ENCODE results near the gene CEL.

Gene CEL

DNA sequence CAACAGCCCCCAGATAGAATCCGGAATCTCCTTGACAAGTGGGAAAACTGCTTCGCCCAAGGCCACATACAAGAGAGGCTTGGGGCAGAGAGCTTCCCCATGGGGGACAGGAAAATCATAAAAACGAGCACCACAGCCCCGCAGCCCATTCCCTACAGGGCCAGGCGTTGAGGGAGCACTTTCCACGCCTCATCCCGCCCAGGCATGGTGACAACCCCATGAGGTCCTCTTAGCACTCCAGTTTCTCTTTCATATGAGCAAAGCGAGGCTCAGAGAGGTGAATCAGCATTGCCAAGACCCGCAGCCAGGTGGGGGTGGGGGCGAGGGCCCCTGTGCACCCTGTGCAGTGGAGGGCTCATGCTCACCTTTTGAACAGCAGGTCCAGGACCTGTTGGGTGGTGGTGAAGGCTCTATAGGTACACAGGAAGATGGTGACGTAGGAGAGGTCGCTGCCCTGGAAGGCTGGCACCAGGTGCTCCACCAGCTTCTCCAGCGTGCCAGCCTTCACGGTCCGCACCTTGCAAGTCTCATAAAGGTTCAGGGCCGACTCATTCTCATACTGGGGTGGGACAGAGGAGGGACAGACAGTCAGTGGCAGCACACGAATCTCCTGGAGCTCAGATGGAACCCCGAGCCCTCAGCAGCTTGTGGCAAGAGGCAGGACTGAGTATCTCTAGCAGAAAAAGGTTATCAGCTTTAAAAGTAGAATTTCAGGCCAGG is 48.3 kb downstream of the CEL start:
- TF ChIP-seq, protein P1, sequence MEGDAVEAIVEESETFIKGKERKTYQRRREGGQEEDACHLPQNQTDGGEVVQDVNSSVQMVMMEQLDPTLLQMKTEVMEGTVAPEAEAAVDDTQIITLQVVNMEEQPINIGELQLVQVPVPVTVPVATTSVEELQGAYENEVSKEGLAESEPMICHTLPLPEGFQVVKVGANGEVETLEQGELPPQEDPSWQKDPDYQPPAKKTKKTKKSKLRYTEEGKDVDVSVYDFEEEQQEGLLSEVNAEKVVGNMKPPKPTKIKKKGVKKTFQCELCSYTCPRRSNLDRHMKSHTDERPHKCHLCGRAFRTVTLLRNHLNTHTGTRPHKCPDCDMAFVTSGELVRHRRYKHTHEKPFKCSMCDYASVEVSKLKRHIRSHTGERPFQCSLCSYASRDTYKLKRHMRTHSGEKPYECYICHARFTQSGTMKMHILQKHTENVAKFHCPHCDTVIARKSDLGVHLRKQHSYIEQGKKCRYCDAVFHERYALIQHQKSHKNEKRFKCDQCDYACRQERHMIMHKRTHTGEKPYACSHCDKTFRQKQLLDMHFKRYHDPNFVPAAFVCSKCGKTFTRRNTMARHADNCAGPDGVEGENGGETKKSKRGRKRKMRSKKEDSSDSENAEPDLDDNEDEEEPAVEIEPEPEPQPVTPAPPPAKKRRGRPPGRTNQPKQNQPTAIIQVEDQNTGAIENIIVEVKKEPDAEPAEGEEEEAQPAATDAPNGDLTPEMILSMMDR (IDR thresholded peaks at IDR 0.05; ENCODE audit: extremely low read depth, missing control alignments): no peak
- no peak for DNase-seq (ENCODE audit: low spot score)

GRCh38 chr9:133111808-133112662 is 50.3 kb downstream of the CEL start:
- no peak for DNase-seq (ENCODE audit: low spot score)
- TF ChIP-seq, protein P1 (IDR thresholded peaks at IDR 0.05; ENCODE audit: extremely low read depth, missing control alignments): no peak

DNA sequence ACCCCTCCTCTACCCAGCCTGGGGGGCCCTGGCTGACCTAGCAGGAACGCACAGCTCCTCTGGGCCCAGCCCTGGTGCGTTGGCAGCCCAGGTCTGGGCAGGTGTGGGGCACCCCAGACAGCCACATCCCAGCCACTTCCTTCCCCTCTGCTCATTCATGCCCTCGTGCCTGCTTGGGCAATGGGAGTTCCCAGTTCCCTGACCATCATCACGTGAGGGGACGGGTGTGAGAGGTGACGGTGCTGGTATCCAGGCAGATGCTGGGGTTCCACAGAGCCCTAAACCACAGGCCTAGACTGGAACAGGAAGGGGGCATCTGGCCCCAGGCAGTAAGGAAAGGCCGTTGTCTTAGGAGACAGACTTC is 50.9 kb downstream of the CEL start:
- TF ChIP-seq, protein P1 (IDR thresholded peaks at IDR 0.05; ENCODE audit: extremely low read depth, missing control alignments): no peak
- peak; percentile 58 for DNase-seq (ENCODE audit: low spot score)

DNA sequence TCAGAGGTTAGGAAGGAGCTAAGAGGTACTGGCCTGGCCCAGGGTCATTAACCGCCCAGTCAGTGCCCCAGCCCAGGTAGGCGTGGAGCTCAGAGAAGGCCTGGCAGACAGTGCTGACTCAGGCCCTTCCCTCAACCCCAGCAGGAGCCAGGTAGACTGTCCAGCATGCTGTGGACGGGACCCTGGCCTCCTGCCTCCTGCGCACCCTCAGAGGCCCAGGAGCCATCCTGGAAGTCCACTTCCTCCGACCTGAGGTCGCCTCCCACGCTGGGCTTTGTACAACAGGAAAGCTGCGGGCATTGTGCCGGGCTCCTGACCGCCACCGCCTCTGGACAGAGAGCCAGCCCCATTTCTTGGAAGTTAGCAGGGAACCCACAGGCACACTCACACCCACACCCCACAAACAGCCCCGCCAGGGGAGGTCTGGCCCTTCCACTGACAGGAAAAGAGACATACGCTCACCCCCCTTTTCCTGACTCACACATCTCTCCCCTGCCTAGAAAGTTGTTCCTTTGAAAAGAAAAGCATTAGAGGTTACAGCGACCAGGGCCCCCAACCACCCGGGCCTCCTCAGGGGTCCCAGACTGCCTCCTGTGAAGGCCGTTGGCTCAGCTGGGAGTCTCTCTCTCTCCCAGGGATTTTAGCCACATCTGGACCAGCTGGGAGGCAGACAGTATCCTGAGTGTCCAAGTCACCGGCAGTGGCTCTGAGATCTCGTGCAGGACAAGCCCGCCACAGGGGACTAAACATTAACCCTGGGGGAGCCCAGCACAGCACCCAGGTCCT is 51.6 kb downstream of the CEL start:
- TF ChIP-seq, protein P1 (IDR thresholded peaks at IDR 0.05; ENCODE audit: extremely low read depth, missing control alignments): no peak
- DNase-seq (ENCODE audit: low spot score): no peak

GRCh38 chr9:133113949-133114885 is 52.4 kb downstream of the CEL start:
- no peak for DNase-seq (ENCODE audit: low spot score)
- TF ChIP-seq, protein P1 (IDR thresholded peaks at IDR 0.05; ENCODE audit: extremely low read depth, missing control alignments): no peak

- TF ChIP-seq, protein P1 (IDR thresholded peaks at IDR 0.05; ENCODE audit: extremely low read depth, missing control alignments): no peak
- DNase-seq (ENCODE audit: low spot score): no peak
Measured at GRCh38 chr9:133114886-133115603, 53.3 kb downstream of the CEL start.

Data from GM20000 (cell line).